GM21576 (cell line): ENCODE results near the gene E2F3.
A peak's percentile ranks its signal among the peaks of the same experiment; 100 is the strongest.
"Not testable (repeated sequence)": the region's sequence is repeated elsewhere in the genome, so short reads cannot be mapped to it uniquely, and the experiment has no call there.

ENCODE experiments used
- ATAC-seq: cut with Tn5 transposase; IDR thresholded peaks from one replicate; pipeline ENCODE4 v1.9.1; 2021; ENCODE audit warnings: mild to moderate bottlenecking, moderate library complexity; ENCODE audit not compliant: unreplicated experiment

Gene E2F3

DNA sequence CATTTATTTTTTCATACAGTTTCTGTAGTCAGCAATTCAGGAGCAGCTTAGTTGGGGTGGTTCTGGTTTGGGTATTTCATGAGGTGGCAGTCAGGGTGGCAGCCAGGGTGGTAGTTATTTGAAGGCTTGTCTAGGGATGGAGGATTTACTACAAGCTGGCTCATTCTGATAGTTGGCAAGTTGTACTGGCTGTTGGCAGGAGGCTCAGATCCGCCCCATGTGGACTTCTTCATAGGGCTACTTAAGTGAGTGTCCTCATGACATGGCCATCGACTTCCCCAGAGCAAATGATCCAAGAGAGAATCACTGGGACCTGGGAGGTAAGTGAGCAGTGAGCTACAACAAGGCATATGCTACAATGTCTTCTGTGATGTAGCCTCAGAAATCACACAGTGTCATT is 110.2 kb downstream of the E2F3 start:
- no peak for ATAC-seq

- not testable (repeated sequence) for ATAC-seq
Observed at GRCh38 chr6:20525208-20525607, 123.5 kb downstream of the E2F3 start.

DNA sequence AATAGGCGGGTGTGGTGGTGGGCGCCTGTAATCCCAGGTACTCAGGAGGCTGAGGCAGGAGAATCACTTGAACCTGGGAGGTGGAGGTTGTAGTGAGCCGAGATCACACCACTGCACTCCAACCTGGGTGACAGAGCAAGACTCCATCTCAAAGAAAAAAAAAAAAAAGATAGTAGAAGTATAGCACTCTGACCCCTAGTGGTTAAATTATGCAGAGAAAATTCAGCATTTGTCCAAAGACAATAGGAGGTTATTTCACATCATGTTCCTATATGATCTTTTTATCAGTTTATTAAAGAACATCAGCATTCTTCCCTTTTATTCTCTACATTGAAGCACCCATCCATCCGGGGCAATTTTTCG is 127.4 kb downstream of the E2F3 start:
- ATAC-seq, result peak; percentile 54

DNA sequence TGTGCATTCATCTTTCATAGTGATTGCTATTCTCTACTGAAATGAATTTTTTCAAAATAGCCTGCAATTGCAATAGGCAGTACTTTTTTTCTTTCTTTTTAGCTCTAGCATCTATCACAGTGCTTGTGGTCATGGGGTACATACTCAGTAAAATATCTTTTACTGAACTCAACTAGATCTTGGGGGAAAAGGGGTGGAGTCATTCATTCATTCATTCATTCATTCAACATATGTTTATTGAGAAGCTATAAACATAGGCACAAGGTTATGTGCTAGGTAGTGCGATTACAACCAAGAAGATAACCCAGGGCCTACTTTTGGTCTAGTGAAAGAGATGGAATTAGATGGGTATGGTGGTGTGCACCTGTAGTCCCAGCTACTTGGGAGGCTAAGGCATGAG is 131.2 kb downstream of the E2F3 start:
- ATAC-seq, result no peak

DNA sequence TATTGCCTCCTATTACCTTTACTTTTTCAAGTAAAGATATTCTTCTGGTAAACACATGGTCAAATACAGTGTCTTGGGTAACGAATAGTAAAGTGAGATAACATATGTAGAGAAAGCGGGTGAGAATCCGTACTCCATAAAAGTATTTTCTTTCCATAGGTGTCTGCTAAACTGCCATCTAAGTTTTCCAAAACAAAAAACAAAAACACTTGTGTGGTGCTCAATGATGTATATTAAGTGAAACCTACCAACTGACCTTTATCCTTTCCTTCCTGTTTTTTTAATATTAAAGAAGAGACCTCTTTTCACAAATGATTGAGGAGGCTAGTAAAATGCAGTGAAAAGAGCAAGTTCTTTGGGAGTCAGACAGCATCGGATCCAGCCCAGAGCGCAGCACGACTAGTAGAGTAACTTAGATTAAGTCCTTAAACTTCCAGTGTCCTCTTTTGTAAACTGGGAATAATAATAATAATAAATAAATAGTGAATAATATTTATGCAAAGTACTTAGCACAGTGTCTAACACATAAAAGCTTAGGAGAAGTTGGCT is 132.1 kb downstream of the E2F3 start:
- ATAC-seq, result peak; percentile 4

- peak; percentile 78 for ATAC-seq
Observed at GRCh38 chr6:20534295-20535262, 132.9 kb downstream of the E2F3 start, which contains the start of gene CDKAL1. TSS of gene CDKAL1 (plus strand) at chr6:20534457. CDS start at chr6:20546351, 11,894 bp downstream.

DNA sequence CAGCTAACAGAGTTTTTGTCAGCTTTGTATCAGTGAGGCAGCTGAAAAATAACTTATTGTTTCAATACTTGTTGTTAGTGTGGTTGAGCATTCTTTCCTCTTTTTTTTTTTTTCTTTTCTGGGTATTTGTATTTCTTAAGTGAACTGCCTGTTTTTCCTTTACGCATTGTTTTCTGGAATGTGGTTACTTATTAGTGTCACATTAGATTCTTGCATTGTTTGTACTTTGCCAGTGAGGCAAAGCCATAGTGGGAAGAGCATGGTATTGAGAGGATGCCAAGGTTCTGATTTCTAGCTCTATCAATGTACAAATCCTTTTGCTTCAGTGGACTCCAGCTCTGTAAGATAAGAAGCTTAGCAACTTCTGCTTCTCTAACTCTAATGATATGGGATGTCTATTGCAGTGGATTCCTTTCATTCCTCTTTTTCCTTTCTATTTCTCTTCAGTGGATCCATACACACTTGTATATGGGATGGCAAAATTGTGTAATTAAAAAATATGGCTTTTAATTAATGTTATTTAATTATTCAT is 136.5 kb downstream of the E2F3 start:
- ATAC-seq, result no peak

DNA sequence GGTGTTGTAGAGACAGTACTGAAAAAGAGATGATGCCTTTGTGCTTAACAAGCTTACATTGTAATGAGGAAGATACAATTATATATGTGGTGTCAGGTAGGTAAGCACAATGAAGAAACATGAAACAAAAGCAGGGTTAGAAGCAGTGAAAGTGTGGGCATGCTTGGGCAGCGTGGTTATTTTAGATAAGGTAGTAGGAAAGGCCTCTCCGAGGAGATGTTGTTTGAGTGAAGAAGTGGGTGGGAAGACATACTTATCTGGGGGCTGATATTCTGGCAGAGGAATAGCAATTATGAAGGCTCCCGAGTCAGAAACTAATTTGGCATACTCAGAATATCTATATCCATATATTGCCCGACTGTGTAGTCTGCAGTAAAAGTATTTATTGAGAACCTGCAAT is 137.2 kb downstream of the E2F3 start:
- ATAC-seq, result no peak

DNA sequence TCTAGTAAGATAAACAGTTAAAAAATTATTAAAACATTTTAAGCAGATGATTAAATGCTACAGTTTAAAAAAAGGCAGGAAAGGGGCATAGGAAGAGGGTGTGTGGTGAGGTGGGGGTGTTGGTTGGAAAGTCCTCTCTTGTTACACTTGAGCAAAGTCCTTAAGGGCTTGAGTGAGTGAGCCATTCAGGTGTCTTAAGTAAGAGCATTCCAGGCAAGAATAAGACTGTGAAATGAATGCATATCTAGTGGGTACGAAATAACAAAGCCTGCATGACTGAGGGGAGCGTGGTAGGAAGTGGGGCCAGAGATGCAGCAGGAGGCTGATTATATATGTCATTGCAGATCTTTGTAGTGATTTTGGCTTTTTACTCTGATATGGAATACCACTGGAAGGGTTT is 137.7 kb downstream of the E2F3 start:
- no peak for ATAC-seq

DNA sequence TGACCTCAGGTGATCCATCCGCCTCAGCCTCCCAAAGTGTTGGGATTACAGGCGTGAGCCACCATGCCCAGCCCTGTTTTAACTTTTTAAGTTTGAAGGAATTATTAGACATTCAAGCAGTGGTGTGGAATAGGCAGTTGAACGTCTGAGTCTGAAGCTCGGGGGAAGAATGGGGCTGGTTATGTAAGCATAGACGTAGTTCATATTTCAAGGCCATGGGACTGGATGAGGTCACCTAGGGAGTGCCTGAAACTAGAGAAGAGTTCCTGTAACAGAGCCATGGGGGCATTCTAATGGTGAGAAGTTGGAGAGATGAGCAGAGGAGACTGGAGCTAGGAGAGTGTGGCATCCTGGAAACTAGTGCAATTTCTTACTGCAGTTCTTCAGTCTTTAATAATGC is 139.0 kb downstream of the E2F3 start:
- no peak for ATAC-seq

GRCh38 chr6:20541382-20541781 is 139.7 kb downstream of the E2F3 start:
- ATAC-seq, result no peak

- ATAC-seq, result peak; percentile 99
Observed at GRCh38 chr6:20542927-20543602, 141.4 kb downstream of the E2F3 start.
